ENCODE measurements around the gene SFMBT2. TPM values are rescaled to one million over a fixed set of nuclear protein-coding genes. Genes with fewer than 3 reads are reported as not detected.
"Not testable (repeated sequence)": the region's sequence is repeated elsewhere in the genome, so short reads cannot be mapped to it uniquely, and the experiment has no call there.

The SFMBT2 gene
- total and polyA plus RNA-seq, 2 donors: 5.0 to 30.9 TPM

GRCh38 chr10:7192831-7193361 lies 217.9 kb downstream of the SFMBT2 start:
- Histone ChIP-seq H3K27ac (ENCODE audit: low read depth) (no peak overlapping the region), H3K36me3 (ENCODE audit: insufficient read depth) (no peaks in the 10 kb centered on the region), H3K4me3 (ENCODE audit: low read depth, low read length) (no peak overlapping the region), H3K4me1 (ENCODE audit: insufficient read depth) (no peaks in the 10 kb centered on the region)
- DNase-seq (ENCODE audit: extremely low spot score): no peak
- WGBS: 89% methylated on average over 10 of the region's 10 CpGs

DNA sequence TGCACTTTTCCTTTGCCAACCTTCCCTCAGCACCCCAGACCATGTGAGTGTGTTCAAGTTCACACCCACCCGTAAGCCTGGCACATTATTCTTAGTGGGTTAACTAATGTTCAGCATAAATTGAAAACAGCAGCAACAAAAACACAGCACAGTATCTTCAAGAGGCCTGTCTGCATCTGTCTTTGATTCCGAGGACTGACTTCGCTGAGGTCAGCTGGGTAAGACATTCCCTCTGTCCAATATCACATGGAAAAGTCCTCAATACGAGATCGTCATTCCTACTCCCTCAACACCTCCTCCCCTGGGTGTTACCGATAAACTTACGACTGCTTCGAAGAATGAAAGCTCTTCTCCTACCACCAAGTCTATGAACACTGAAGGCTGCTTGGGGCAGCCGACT lies 218.8 kb downstream of the SFMBT2 start:
- no peak overlapping the region for H3K4me3 ChIP-seq (ENCODE audit: low read depth, low read length)
- no peaks in the 10 kb centered on the region for H3K4me1 ChIP-seq (ENCODE audit: insufficient read depth)
- H3K36me3 ChIP-seq (ENCODE audit: insufficient read depth): no peaks in the 10 kb centered on the region
- WGBS: 86% methylated on average over 9 of the region's 9 CpGs
- no peak overlapping the region for H3K27ac ChIP-seq (ENCODE audit: low read depth)
- DNase-seq (ENCODE audit: extremely low spot score): no peak

- not testable (repeated sequence) for H3K4me1 ChIP-seq (ENCODE audit: insufficient read depth); H3K36me3 ChIP-seq (ENCODE audit: insufficient read depth); DNase-seq (ENCODE audit: extremely low spot score); H3K27ac ChIP-seq (ENCODE audit: low read depth); H3K4me3 ChIP-seq (ENCODE audit: low read depth, low read length)
- 93% methylated on average over 5 of the region's 5 CpGs for WGBS
These were observed 220.1 kb downstream of the SFMBT2 start for GRCh38 chr10:7190772-7191171.

DNA sequence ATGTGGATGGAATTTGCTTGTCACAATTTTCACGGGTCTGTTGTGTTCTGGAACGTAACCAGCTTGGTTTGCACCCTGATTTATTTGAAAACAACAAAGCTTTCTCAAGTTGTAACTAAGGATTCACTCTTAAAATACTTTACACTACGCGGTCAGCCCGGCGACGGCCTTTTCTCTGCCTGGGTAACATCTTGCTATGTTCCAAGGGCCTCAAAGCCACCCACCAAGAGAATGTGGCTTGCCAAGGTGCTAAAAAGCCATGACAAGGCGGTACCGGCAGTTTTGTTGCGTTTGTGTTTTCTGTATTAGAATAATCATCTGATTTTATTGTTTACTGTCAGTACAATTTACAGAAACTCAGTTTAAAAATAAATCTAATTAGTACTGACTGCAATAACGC lies 220.9 kb downstream of the SFMBT2 start:
- Histone ChIP-seq H3K27ac (ENCODE audit: low read depth) (no peak overlapping the region), H3K4me3 (ENCODE audit: low read depth, low read length) (no peak overlapping the region), H3K4me1 (ENCODE audit: insufficient read depth) (no peaks in the 10 kb centered on the region), H3K36me3 (ENCODE audit: insufficient read depth) (no peaks in the 10 kb centered on the region)
- DNase-seq (ENCODE audit: extremely low spot score): no peak
- WGBS: 91% methylated on average over 11 of the region's 11 CpGs

GRCh38 chr10:7188456-7189050 lies 222.3 kb downstream of the SFMBT2 start:
- WGBS: 84% methylated on average over 9 of the region's 9 CpGs
- DNase-seq (ENCODE audit: extremely low spot score): no peak
- no peaks in the 10 kb centered on the region for H3K4me1 ChIP-seq (ENCODE audit: insufficient read depth)
- H3K36me3 ChIP-seq (ENCODE audit: insufficient read depth): no peaks in the 10 kb centered on the region
- H3K27ac ChIP-seq (ENCODE audit: low read depth): no peak overlapping the region
- no peak overlapping the region for H3K4me3 ChIP-seq (ENCODE audit: low read depth, low read length)

GRCh38 chr10:7186387-7187018 lies 224.3 kb downstream of the SFMBT2 start:
- 84% methylated on average over 6 of the region's 6 CpGs for WGBS
- DNase-seq (ENCODE audit: extremely low spot score): no peak
- no peak overlapping the region for H3K27ac ChIP-seq (ENCODE audit: low read depth)

GRCh38 chr10:7185367-7185690 lies 225.5 kb downstream of the SFMBT2 start:
- no peak overlapping the region for H3K27ac ChIP-seq (ENCODE audit: low read depth)
- no peak overlapping the region for H3K4me3 ChIP-seq (ENCODE audit: low read depth, low read length)
- no peaks in the 10 kb centered on the region for H3K4me1 ChIP-seq (ENCODE audit: insufficient read depth)
- 86% methylated on average over 4 of the region's 4 CpGs for WGBS
- no peaks in the 10 kb centered on the region for H3K36me3 ChIP-seq (ENCODE audit: insufficient read depth)
- DNase-seq (ENCODE audit: extremely low spot score): no peak

More at GRCh38 chr10:7186387-7187018, 224.3 kb downstream of the SFMBT2 start:
- Histone ChIP-seq H3K4me1 (ENCODE audit: insufficient read depth) (no peaks in the 10 kb centered on the region), H3K4me3 (ENCODE audit: low read depth, low read length) (no peak overlapping the region), H3K36me3 (ENCODE audit: insufficient read depth) (no peaks in the 10 kb centered on the region)

DNA sequence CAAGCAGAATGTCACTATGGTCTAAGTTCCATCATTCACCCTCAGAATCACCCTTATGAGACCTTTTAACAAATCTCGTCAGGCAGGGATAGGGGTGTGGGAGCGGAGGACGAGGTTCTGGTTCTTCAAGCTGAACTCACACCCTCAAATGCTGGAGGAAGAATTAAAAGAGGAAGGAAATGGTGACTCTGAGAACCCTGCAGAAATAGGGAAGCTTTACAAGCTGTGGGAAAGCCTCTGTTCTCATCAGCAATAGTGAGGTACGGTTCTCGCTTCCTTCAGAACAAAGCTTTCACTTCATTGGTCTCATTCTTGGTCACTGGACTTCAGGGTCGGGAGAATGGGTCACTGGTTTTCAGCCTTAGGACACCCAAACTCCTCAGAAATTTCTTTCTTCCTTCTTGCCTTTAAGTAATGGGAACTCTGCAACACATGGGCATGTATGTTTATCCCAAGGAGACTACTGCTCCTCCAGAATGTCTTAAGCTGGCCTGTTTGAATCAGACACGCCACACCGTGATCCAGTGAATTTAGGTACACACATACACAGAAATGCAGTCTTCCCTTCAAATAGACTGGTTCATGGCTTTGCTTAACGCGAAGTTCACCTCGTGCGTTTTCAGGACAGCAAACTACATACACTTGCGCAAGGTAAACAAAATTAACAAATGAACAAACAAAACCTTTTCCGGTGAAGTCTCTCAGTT lies 226.0 kb downstream of the SFMBT2 start:
- Histone ChIP-seq H3K27ac (ENCODE audit: low read depth) (no peak overlapping the region), H3K36me3 (ENCODE audit: insufficient read depth) (no peaks in the 10 kb centered on the region), H3K4me1 (ENCODE audit: insufficient read depth) (no peaks in the 10 kb centered on the region), H3K4me3 (ENCODE audit: low read depth, low read length) (no peak overlapping the region)
- WGBS: 88% methylated on average over 14 of the region's 14 CpGs
- DNase-seq (ENCODE audit: extremely low spot score): no peak

- H3K4me3 ChIP-seq (ENCODE audit: low read depth, low read length); H3K4me1 ChIP-seq (ENCODE audit: insufficient read depth); H3K36me3 ChIP-seq (ENCODE audit: insufficient read depth); H3K27ac ChIP-seq (ENCODE audit: low read depth); DNase-seq (ENCODE audit: extremely low spot score): not testable (repeated sequence)
- WGBS: 90% methylated on average over 2 of the region's 2 CpGs
These were observed 226.7 kb downstream of the SFMBT2 start for GRCh38 chr10:7184116-7184515.

GRCh38 chr10:7182327-7182726 lies 228.5 kb downstream of the SFMBT2 start:
- not testable (repeated sequence) for H3K36me3 ChIP-seq (ENCODE audit: insufficient read depth); H3K4me1 ChIP-seq (ENCODE audit: insufficient read depth); H3K4me3 ChIP-seq (ENCODE audit: low read depth, low read length); DNase-seq (ENCODE audit: extremely low spot score); H3K27ac ChIP-seq (ENCODE audit: low read depth)
- WGBS: 96% methylated on average over 1 of the region's 1 CpG

DNA sequence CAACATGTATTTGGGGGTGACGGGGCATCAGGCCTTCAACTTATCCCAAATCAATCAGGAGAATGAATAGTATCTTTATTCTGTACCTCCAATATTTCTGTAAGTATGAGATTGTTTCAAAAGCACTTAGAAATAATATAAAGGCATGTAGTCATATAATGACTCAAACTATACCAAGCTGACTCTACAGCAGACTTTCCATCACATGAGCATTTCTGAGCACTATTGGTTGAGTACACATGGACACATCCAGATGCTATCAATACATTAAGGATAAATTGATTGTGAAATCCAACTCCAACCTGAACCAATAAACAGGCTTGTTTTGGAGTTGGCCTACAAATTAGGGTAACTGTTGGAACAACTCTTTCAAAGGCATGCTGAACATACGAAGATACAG lies 229.4 kb downstream of the SFMBT2 start:
- Histone ChIP-seq H3K36me3 (ENCODE audit: insufficient read depth) (peaks cover 3% of the 10 kb centered on the region), H3K4me3 (ENCODE audit: low read depth, low read length) (no peak overlapping the region), H3K27ac (ENCODE audit: low read depth) (no peak overlapping the region), H3K4me1 (ENCODE audit: insufficient read depth) (no peaks in the 10 kb centered on the region)
- DNase-seq (ENCODE audit: extremely low spot score): no peak
- 93% methylated on average over 2 of the region's 2 CpGs for WGBS

- no peak overlapping the region for H3K4me3 ChIP-seq (ENCODE audit: low read depth, low read length)
- no peak for DNase-seq (ENCODE audit: extremely low spot score)
- H3K4me1 ChIP-seq (ENCODE audit: insufficient read depth): no peaks in the 10 kb centered on the region
- H3K36me3 ChIP-seq (ENCODE audit: insufficient read depth): peaks cover 3% of the 10 kb centered on the region
- 89% methylated on average over 12 of the region's 12 CpGs for WGBS
- H3K27ac ChIP-seq (ENCODE audit: low read depth): no peak overlapping the region
These were observed 231.3 kb downstream of the SFMBT2 start for GRCh38 chr10:7179536-7179935.

DNA sequence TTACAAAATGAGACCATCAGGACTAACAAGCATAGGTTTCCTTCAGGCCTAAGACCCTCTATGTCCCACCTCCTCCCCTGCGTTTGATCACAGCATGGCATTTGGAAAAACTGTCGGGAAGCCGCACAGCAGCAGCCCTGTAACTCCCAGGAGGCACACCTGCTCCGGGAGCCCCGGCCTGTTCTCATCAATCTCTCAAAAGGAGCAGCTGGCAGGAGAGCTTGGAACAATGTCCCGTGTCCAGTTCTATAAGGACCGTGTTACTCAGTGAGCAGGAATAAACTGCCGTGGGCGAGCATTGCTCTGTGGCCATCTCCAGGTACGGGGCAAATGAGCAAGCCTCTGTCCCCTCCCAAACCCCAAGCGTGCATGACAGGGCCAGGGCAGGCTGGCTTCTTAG lies 236.9 kb downstream of the SFMBT2 start:
- peaks cover 3% of the 10 kb centered on the region for H3K36me3 ChIP-seq (ENCODE audit: insufficient read depth)
- no peaks in the 10 kb centered on the region for H3K4me1 ChIP-seq (ENCODE audit: insufficient read depth)
- DNase-seq (ENCODE audit: extremely low spot score): no peak
- H3K4me3 ChIP-seq (ENCODE audit: low read depth, low read length): no peak overlapping the region
- WGBS: 94% methylated on average over 11 of the region's 11 CpGs
- no peak overlapping the region for H3K27ac ChIP-seq (ENCODE audit: low read depth)

DNA sequence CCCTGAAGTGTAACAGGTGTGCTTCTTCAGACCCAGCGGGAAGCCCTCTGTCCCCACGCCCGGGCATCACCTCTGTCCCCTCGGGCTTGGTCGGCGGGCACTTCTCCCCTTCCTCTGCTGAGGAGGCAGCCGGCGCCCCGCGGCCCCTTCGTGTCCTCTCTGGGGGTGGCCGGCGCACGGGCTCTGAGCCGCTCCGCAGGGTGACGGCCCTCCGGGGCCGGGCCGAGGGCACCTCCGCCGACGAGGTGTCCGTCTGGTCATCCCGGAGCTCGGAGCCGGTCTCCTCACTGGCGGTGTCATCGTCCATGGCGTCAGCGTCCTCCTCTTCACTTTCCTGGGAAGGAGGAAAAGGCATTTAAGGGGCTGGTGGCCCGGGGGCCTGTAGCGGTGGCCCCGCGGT lies 239.0 kb downstream of the SFMBT2 start:
- H3K27ac ChIP-seq (ENCODE audit: low read depth): no peak overlapping the region
- 97% methylated on average over 35 of the region's 35 CpGs for WGBS
- H3K36me3 ChIP-seq (ENCODE audit: insufficient read depth): no peaks in the 10 kb centered on the region

More for the DNA sequence above, 239.0 kb downstream of the SFMBT2 start:
- H3K4me1 ChIP-seq (ENCODE audit: insufficient read depth): no peaks in the 10 kb centered on the region
- no peak overlapping the region for H3K4me3 ChIP-seq (ENCODE audit: low read depth, low read length)
- no peak for DNase-seq (ENCODE audit: extremely low spot score)
